SKM-1 treated with dmso at 0.1 percent for 144 hours (cell line): ENCODE measurements around the gene PLEKHH3.

Experiments used
- DNase-seq: peaks from one replicate; lab custom pipeline; 2025; ENCODE audit not compliant: unreplicated experiment; lab: John Stamatoyannopoulos, UW

Gene PLEKHH3

GRCh38 chr17:42686520-42687128, 9.8 kb upstream of the PLEKHH3 start:
- no peak for DNase-seq

- no peak for DNase-seq
Observed at GRCh38 chr17:42685831-42686230, 9.0 kb upstream of the PLEKHH3 start.

- no peak for DNase-seq
Observed at GRCh38 chr17:42684929-42685556, 8.2 kb upstream of the PLEKHH3 start.

- no peak for DNase-seq
Observed at GRCh38 chr17:42683407-42684034, 6.7 kb upstream of the PLEKHH3 start.

GRCh38 chr17:42682722-42683403, 6.1 kb upstream of the PLEKHH3 start:
- DNase-seq = no peak

- DNase-seq = no peak
Observed at GRCh38 chr17:42681976-42682721, 5.4 kb upstream of the PLEKHH3 start, which contains the start of gene CNTNAP1. Gene CNTNAP1, plus strand, starts transcription at chr17:42682531. Its CDS starts 299 bp downstream, at chr17:42682830.

- DNase-seq = no peak
Observed at GRCh38 chr17:42680331-42680808, 3.6 kb upstream of the PLEKHH3 start.

GRCh38 chr17:42679492-42680330, 2.9 kb upstream of the PLEKHH3 start:
- DNase-seq = no peak

- DNase-seq = no peak
Observed at GRCh38 chr17:42678951-42679491, 2.2 kb upstream of the PLEKHH3 start.

- peak; percentile 76 for DNase-seq
Observed at GRCh38 chr17:42677921-42678781, 1.4 kb upstream of the PLEKHH3 start.

GRCh38 chr17:42677012-42677857, 441 bp upstream of the PLEKHH3 start:
- DNase-seq = peak; percentile 99

GRCh38 chr17:42675965-42676423, 800 bp downstream of the PLEKHH3 start:
- no peak for DNase-seq

GRCh38 chr17:42675348-42675964, 1.3 kb downstream of the PLEKHH3 start:
- DNase-seq = no peak

- DNase-seq = peak; percentile 3
Observed at GRCh38 chr17:42674755-42675347, 1.9 kb downstream of the PLEKHH3 start.

- peak; percentile 49 for DNase-seq
Observed at GRCh38 chr17:42673885-42674754, 2.7 kb downstream of the PLEKHH3 start.

GRCh38 chr17:42673266-42673884, 3.4 kb downstream of the PLEKHH3 start:
- no peak for DNase-seq
